ENCODE results near the gene AOC1.
"Not testable (repeated sequence)": the region's sequence is repeated elsewhere in the genome, so short reads cannot be mapped to it uniquely, and the experiment has no call there.

Gene AOC1

DNA sequence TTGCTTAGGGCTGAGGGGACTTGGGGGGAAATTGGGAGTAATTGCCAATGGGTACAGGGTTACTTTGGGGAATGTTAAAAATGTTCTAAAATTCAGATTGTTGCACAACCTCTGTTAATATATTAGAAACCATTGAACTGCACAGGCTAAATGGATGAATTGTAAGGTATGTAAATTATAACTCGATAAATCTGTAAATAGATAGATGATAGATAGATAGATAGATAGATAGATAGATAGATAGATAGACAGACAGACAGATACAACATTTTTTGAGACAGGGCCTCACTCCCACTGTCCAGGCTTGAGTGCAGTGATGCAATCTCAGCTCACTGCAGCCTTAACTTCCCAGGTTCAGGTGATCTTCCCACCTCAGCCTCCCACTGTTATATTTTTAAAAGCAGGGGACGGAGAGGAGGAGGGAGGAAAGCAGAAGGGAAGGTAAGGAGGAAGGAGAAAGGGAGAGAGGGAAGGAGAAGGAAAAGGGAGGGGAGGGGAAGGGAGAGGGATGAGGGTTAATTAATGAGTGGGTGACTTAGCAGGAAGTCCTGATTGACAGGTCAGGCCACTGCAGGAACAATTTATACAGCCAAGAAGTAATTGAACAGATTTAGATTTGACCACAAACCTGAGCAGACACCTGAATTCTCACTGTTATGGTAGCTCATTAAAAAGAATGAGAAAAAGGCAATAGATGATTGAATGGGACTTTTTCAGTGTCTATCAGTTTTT lies 38.7 kb downstream of the AOC1 start:
- in situ Hi-C loops (cut with MboI; ENCODE audit: low sequenced_read_pairs), result no loop called here

DNA sequence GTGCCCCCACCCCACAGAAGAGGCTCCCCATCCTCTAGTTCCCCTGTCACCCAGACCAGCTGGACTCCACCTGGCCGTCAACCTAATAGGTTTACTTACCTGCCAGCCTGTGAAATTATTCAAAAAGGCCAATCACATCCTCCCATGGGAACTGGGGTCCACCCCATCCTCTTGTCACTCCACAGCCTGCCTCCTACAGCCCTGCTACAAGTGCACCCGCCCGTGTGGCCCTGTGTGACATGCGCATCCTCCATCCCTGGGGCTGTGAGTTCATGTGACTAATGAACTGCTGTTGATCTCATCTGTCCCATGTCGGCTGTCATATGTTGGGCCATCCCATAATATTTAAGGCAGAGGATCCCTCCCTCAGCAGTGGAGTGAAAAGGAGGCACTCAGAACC lies 39.4 kb downstream of the AOC1 start:
- in situ Hi-C loops (cut with MboI; ENCODE audit: low sequenced_read_pairs), result no loop called here

DNA sequence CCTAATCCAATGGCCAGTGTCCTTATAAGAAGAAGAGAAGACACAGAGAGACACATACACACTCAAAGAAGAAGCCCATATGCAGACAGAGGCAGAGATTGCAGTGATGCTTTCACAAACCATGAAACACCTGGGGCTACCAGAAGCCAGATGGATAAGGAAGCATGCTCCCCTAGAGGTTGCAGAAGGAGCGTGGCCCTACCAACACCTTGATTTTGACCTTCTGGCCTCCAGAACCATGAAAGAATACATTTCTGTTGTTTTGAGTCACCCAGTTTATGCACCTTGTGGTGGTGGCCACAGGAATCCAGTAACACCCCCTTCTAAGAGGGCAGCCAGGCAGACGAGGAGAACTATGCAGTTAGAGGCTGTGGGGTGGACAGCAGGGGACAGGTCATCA lies 43.5 kb downstream of the AOC1 start:
- in situ Hi-C loops (cut with MboI; ENCODE audit: low sequenced_read_pairs), result no loop called here

DNA sequence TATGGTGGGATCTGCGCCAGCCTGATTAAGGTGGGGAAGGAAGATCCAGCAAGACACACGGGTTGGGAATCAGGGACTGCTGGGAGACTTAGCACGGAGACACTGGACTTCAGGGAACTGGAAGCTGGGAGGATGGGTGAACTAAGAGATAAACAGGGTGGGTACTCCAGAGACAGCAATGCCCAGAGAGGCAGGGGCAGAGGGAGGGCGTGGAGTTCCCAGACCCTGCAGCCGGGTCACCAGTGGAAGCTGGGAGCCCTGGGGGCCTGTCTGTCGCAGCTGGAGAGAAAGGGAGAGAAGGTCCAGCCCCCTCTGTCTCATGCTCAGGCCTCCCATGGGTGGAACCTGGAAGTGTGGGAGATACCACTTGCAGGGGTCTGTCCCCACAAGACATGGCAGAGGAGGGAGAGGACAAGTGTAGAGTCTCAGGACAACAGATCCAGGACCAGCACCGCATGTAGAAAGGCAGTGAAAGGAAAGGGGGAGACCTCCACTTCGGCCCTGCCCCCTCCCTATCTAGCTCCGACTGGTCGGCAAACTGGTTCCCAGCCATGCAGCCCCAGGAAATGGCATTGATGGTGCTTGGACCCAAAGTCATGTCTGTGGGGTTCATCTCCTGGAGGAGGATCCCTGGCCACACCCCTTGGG lies 44.4 kb downstream of the AOC1 start:
- in situ Hi-C loops (cut with MboI; ENCODE audit: low sequenced_read_pairs), result no loop called here

DNA sequence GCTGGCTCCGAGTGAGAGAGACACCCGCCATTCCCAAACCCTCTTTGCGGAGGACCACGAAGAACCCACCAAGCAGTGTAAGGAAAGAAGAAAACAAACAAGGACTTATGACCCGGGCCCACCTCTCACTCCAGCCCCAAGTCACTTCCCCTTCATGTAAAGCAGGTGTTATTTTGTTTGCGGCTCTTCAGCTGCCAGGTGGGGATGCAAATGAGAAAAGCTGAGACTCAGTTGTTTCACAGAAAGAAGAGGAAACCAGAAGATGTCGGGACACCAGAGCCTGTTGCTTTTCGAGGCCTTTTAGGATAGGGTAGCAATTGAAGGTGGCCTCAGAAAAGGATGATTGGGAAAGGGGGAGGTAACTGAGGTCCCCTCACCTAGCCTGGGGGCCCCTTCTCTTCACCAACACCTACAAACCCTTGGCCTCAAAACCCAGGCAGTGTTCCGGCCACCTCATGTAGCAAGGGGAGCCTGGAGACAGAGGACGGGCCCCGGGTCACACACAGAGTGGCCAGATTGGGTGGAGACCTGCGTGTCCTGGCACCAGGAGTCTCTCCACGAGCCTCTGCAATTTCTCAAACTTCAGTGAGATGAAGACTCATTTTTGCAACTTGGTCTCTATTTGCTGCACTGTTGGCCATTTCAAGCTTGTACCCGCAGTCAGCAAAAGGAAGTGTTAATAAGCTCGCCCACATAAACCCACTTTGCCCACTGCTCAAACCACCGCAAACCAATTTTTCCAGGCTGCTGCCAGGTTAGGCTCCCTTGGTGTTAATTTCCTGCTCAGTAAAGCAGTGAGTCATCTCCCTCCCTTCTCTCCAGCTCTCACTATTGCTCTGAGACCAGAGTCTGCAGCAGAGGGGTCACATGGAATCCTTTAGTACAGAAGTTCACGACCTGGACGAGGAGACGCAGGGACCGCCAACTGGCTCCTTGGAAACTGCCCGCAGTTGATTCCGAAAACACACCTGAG lies 45.5 kb downstream of the AOC1 start:
- in situ Hi-C loops (cut with MboI; ENCODE audit: low sequenced_read_pairs), result no loop called here

DNA sequence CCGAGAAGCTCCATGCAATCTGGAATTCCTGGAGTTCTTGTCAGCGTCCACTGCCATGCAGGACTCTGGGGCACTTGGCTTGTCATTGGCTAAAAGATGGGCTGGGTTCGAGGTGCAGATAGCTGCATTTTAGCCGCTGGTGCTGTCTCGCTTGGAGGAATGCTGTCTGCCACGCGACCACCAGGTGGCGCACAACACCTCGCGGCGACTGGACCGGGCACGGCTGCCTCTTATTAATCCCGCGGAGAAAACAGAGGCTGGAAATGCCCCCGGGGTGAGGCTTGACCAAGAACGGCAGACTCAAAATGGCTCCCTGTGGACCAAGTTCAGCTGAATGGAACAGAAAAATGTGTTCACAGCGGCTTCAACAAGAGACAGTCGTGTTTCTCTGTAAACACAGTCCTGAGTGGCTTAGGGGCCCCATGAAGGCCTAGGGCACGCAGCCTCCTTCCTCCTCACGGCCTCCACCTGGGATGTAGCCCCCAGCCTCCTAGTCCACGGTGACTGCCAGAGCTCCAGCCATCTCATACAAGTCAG lies 46.2 kb downstream of the AOC1 start:
- in situ Hi-C loops (cut with MboI; ENCODE audit: low sequenced_read_pairs), result no loop called here

DNA sequence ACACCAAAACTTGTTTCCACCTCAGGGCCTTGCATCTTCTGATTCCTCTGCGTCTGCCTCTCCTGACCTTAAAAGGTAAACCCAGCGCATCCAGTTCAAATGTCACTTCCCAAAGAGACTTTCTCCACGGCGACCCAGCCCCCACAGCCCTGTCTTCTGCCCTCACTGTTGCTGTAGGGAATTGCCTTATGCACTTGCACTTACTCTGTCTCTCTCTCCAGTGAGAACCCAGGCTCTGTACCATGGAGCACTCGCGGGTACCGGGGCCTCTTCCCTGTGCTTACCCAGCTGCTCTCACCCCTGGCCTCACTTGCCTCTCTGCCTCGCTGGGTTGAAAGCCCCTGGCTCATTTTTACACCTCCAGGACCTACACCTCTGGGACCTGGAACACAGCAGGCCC lies 48.4 kb downstream of the AOC1 start:
- in situ Hi-C loops (cut with MboI; ENCODE audit: low sequenced_read_pairs), result no loop called here

DNA sequence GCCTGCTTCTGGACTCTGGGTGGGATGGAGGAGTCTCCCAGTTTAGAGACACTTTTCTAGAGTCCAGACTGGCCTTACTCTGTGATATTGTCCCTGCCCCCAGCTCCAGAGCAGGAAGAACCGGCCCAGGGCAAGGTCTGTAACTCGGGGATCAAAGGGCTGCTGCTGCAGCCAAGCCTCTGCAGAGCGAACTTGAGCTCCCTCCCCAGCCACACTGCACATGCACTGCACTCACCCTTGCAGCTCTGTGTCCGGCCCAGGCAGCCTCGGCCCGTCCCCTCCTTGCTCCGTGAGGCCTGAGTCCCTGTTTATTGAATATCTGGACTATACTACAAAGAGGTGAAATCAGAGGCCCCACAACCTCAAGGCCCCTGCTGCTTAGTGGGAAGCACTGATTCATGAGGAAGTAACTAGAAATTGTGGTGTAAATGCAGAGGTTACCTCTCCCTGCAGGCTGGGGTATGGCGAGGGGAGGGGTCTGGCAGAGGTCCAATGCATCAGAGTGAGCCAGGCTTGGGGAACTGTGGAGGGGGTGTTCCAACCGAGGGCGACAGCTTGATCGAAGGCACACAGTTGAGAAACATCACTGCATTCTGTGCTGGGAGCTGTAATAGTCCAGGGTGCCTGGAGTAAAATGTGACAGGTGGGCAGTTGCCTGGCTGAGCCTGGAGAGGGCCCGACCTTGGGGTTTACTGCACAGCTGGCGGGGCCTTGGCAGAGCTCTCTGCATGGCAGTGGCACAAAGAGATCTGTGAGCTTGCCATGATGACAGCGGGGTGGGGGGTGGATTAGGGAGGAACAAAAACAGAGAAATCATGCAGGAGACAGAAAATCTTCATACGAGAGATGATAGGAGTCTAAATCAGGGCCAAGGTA lies 49.1 kb downstream of the AOC1 start:
- in situ Hi-C loops (cut with MboI; ENCODE audit: low sequenced_read_pairs), result no loop called here

DNA sequence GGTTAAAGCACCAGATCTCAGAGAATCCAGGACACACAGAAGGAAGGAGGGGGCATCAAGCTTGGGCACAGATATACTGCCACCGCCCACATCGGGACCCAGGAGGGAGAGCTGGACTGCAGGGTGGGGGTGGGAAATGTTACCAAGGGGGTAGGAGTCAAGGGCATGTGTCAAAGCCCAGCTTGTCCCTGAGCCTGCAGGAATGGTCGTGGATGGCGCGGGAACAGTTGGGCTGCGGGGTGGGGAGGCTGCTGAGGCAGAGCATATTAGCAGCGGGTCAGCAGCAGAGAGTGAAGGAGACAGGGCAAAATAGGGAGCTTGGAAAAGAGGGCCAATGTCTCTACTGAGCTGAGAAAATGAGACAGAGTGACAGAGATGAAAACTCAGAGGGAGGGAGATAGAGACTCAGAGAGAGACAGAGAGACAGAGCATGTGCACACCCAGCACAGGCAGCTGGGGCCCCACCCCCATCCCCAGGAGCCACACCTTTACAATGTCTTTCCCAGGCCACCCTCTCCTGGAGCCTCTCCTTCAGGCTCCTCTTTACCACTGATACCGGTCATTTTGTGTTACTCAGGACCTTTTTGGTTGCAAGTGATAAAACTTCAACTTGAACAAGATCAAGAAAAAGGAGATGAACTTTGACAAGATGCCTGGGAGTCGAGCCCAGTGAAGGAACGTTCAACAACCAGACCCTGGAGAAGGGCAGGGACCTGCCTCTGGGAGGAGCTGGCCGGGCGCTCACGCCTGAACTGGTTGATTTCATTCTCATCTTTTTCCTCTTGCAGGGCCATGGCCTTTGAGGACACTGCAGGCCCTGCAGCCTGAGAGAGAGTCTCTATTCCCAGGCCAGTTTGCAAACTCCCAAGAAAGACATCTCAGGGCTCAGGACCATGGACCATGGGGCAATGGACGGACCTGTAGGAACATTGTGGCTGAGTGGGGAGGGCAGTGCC lies 50.0 kb downstream of the AOC1 start:
- in situ Hi-C loops (cut with MboI; ENCODE audit: low sequenced_read_pairs), result no loop called here

DNA sequence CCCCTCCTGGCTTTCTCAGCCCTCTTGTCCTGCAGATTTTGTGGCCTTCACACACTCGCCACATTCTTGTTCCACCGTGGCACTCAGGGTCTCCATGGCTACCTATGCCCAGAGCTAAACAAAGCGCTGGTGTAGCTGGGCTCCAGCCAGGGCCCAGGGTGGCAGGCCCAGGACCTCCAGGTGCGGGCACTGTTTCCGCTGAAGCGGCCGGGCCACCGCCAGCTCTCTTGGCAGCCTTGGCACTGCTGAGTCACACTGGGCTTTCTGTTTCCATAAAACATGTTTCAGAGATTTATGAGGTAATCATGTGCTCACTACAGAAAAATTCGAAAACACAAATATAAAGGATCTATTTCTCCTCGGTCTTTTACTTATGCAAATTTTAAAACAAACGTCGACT lies 51.3 kb downstream of the AOC1 start:
- in situ Hi-C loops (cut with MboI; ENCODE audit: low sequenced_read_pairs), result no loop called here

DNA sequence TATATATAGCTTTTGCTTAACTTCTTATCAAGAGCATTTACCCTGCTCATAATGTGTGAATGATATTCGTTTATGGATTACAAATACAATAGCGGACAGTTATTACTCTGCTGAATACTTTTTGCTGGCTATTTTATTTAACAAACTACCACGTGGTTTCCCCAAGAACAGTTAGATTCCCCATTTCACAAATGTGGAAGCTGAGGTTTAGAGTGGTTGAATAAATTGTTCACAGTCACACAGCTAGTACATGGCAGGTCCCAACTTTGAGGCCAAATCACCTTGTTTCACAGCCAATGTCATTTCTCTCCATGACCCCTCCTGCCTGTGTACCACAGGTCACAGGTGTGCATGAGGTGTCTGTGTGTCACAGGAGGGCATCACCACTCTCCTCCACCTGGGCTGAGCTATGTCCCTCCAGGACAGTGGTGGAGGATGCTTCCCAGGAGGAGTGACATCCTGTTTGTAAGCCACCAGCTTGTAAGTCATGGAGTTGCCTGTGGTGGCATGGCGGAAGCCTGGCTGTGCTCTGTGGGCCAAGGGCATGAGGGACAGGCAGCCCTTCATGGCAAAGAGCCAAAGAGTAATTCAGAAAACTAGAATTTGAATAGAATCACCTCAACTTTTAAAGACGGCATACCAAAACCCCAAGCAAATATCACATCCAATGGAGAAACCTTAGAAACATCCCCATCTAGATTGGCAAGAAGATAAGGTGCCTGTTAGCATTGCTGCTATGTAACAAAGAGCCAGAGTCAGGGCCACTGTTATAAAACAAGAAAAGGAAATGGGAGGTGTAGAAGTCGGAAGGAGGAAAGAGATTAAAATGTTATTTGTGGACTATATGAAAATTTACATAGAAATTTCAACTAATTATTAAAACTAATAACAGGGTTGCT lies 51.9 kb downstream of the AOC1 start:
- in situ Hi-C loops (cut with MboI; ENCODE audit: low sequenced_read_pairs), result no loop called here

DNA sequence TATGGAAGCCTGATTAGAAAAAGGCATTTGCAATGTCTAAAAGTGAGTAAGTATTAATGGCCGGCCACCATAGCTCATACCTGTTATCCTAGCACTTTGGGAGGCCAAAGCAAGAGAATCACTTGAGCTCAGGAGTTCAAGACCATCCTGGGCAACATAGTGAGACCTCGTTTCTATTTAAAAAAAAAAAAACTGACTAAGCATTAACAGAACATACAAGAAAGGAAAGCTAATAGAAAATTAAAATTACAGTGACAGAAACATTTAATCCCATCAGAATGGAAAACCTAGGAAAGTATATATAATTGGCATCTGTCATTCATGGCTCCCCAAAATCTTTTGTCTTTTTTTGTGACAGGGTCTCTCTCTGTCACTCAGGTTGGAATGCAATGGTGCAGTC lies 55.9 kb downstream of the AOC1 start:
- in situ Hi-C loops (cut with MboI; ENCODE audit: low sequenced_read_pairs), result no loop called here

DNA sequence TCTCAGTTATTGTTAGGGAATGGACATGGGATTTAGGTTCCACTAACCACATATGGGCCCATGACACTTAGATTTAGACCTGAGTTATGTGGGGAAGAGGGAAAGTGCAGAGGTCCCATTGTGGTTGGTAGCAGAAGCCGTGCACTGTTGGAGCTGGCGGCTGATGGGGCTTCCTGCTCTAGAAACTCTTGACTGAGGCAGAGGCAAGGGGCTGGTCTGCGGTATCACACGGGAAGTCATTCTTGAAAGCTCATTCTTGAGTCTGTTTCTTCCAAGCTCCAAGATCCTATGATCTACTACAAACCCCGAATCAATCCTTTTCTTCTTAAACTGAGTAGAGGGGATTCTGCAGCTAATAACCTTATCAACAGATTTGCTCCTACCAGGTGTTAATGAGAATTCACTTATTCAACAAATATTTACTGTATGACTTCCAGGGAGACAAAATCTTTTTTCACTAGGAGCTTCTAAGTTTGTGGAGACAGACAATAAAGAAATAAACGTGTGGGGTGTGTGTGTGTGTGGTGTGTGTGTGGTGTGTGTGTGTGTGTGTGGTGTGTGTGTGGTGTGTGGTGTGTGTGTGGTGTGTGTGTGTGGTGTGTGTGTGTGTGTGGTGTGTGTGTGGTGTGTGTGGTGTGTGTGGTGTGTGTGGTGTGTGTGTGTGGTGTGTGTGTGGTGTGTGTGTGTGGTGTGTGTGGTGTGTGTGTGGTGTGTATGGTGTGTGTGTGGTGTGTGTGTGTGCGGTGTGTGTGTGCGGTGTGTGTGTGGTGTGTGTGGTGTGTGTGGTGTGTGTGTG lies 57.1 kb downstream of the AOC1 start:
- in situ Hi-C loops (cut with MboI; ENCODE audit: low sequenced_read_pairs), result no loop called here

DNA sequence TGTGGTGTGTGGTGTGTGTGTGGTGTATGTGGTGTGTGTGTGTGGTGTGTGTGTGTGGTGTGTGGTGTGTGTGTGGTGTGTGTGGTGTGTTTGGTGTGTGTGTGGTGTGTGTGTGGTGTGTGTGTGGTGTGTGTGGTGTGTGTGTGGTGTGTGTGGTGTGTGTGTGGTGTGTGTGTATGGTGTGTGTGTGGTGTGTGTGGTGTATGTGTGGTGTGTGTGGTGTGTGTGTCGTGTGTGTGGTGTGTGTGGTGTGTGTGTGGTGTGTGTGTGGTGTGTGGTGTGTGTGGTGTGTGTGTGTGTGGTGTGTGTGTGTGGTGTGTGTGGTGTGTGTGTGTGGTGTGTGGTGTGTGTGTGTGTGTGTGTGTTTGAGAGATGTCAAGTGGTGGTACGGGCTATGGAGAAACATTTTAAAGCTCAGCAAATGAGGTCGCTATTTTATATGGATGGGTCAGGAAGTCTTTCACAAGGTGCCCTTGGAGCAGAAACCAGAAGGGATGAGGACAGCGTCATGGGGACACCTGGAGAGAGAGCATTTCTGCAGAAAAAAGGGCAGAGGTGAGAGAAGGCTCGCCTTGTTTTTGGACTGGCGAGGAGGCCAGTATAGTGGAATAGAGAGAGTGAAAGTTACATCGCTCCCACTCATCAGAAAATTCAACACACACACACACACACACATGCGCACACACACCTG lies 58.1 kb downstream of the AOC1 start:
- in situ Hi-C loops (cut with MboI; ENCODE audit: low sequenced_read_pairs), result not testable (repeated sequence)

DNA sequence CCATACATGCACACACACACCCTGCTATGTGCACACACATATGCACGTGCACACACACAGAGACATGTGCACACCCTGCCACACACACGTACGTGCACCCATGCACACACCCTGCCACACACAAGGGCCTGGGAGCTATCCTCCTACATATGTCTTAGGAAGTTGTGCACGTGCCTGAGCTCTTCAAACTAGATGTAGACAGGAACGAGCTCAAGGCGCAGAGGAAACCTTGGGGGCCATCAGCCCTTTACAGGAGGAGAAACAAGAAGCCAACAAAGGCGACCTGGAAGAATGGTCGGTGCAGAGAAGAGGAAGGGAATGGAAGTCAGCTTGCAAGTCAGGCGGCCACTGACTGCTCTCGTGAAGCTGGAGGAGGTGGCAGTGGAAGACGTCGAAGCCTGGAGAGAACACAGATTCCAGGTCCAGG lies 58.7 kb downstream of the AOC1 start:
- in situ Hi-C loops (cut with MboI; ENCODE audit: low sequenced_read_pairs), result no loop called here

Measured in HL-60/S4 treated with retinoic acid at 250 ng/mL for 4 days and 3 days (cell line).